ENCODE measurements around the gene KDELR1. TPM values are rescaled to one million over a fixed set of nuclear protein-coding genes. Genes with fewer than 3 reads are reported as not detected.

Gene KDELR1
- total RNA-seq, 1 donor from 2014 or later, result 51.9 TPM

DNA sequence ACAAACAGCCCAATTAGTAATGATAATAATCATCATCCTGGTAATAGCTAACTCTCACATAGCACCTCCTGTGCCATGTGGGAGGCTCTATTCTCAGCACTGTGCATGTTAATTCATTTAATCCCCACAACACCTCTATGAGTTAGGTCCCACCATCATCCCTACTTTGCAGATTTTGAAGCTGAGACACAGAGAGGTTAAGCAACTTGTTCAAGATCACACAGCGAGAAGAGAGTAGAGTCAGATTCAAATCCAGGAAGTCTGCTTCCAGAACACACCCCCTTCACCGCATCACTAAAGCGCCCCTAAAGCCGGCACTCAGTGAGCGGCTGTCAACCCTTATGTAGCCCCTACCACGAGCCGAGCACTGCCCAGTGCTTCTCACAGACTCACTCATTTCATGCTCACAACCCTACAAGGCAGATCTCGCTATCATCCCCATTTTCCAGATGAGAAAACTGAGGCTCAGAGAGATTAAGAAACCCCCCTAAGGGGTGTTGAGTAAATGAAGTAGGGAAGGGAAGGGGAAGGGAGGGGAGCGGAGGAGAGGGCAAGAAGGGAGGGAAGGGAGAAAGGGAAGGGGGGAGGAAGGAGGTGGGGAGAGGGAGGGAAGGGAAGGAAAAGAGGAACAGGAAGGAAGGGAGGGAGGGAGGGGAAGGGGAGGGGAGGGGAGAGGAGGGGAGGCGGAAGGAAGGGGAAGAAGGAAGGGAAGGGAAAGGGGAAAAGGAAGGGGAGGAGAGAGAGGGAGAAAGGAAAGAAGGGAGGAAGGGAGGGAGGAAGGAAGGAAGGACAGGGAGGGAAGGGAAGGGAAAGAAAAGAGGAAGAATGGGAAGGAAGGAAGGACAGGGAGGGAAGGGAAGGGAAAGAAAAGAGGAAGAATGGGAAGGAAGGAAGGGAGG is 49.6 kb downstream of the KDELR1 start:
- H3K4me3 Mint-ChIP-seq, result no peak overlapping the region
- ATAC-seq (ENCODE audit: low read depth) (no peak), DNase-seq (no peak)
- H3K36me3 Mint-ChIP-seq (ENCODE audit: low read depth), result peaks cover 6% of the 10 kb centered on the region
- intact Hi-C loops (cut with micrococcal nuclease), result no loop called here
- ChIA-PET CTCF (interaction anchor here (1.0 kb wide), 1 partner anchor 242 kb away, joined by 4 read pairs; no protein-coding TSS in a partner anchor), POLR2A (no interaction called here)
- H3K4me1 Mint-ChIP-seq, result no peaks in the 10 kb centered on the region
- no peaks in the 10 kb centered on the region for H3K9me3 Mint-ChIP-seq
- H3K27me3 Mint-ChIP-seq, result no peaks in the 10 kb centered on the region
- no peak for TF ChIP-seq CTCF (IDR thresholded peaks at IDR 0.05)
- no peak overlapping the region for H3K27ac Mint-ChIP-seq

DNA sequence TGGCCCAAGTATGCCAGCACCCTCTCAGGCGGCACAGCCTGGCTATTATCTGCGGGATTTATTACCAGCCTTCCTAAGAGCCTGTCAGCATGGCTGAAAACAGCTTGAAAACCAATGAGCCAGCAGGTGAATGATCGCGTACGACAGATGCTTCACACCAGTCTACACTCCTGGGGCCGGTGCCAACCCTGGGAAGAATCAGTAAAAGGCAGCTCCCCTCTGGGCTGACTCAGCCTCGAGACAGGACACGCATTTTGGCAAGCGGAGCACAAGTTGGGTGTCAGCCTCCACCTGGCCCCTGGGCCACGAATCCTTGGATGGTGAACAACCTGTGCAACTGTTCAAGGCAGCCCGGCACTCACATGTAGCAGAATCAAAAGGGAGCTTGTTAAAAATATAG is 50.4 kb downstream of the KDELR1 start:
- DNase-seq (no peak), ATAC-seq (ENCODE audit: low read depth) (no peak)
- ChIA-PET CTCF (interaction anchor here (1.0 kb wide), 1 partner anchor 243 kb away, joined by 4 read pairs; no protein-coding TSS in a partner anchor), POLR2A (interaction anchor here (1.0 kb wide), 1 partner anchor 24 kb away, joined by 3 read pairs; the partner anchor contains the start of gene SYNGR4)
- Mint-ChIP-seq H3K27me3 (no peaks in the 10 kb centered on the region), H3K4me3 (no peak overlapping the region), H3K9me3 (no peaks in the 10 kb centered on the region), H3K4me1 (no peaks in the 10 kb centered on the region), H3K27ac (no peak overlapping the region), H3K36me3 (ENCODE audit: low read depth) (peaks cover 6% of the 10 kb centered on the region)
- intact Hi-C loops (cut with micrococcal nuclease), result no loop called here
- no peak for TF ChIP-seq CTCF (IDR thresholded peaks at IDR 0.05)

DNA sequence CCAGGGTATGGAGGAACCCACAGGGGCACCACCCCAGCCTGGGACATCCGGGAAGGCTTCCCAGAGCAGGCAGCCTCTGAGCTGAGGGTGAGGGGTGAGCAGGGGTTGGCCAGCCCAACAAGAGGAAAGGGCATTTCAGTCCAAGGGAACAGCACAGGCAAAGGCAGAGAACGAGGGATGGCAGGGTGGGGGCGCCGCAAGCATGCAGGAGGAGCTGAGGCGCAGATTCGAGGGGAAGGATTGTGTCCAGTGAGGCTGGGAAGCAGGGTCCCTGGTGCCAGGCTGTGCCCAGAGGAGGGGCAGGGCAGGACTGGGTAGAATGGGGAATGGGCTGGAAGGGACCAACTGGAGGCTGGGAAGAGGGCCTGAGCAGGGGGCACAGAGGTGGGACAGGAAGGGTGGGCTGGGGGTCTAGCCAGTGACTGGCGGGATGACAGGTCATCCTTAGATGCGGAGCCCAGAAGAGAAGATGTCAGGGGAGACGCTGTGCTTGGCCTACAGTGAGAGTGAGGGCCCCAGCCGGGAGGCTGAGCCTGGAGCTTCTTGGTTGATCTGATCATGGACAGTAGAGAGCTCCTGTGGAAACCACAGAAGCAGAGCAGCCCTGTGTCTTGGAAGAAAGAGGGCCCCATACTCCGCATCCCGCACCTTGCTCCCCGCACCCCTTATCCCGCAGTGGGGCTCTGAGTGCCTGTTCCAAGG is 52.4 kb downstream of the KDELR1 start:
- no peaks in the 10 kb centered on the region for H3K27me3 Mint-ChIP-seq
- H3K9me3 Mint-ChIP-seq, result no peaks in the 10 kb centered on the region
- intact Hi-C loops (cut with micrococcal nuclease), result no loop called here
- no peak overlapping the region for H3K27ac Mint-ChIP-seq
- DNase-seq (no peak), ATAC-seq (ENCODE audit: low read depth) (no peak)
- no peak overlapping the region for H3K4me3 Mint-ChIP-seq
- no peak for TF ChIP-seq CTCF (IDR thresholded peaks at IDR 0.05)
- H3K36me3 Mint-ChIP-seq (ENCODE audit: low read depth), result peaks cover 6% of the 10 kb centered on the region
- ChIA-PET POLR2A (no interaction called here), CTCF (no interaction called here)
- peaks cover 8% of the 10 kb centered on the region for H3K4me1 Mint-ChIP-seq

DNA sequence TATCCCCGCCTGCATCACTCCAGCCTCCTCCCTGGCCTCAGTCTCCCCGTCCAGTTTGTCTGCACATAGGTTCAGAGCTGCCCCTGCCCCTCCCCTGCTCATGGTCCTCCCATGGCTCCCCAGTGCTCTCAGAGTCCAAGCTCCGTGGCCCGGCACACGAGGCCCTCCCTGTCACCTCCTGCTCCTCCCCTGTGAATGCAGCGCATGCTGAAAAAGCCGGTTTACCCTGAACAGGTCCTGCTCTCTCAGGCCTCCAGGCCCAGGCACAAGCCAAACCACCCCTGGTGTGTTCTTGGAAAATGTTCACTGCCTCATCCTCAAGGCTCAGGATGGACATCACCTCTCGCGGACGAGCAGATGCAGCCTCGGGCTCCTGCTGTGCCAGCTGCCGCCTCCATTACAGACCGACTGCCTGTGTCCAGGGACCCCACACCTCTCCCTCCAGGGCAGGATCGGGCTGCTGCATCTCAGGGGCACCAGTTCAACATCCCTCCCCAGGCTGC is 53.0 kb downstream of the KDELR1 start:
- Mint-ChIP-seq H3K4me3 (no peak overlapping the region), H3K27me3 (no peaks in the 10 kb centered on the region), H3K27ac (no peak overlapping the region), H3K36me3 (ENCODE audit: low read depth) (peaks cover 9% of the 10 kb centered on the region), H3K4me1 (peaks cover 11% of the 10 kb centered on the region), H3K9me3 (no peaks in the 10 kb centered on the region)
- intact Hi-C loops (cut with micrococcal nuclease), result no loop called here
- ChIA-PET POLR2A (no interaction called here), CTCF (no interaction called here)
- ATAC-seq (ENCODE audit: low read depth), result no peak
- DNase-seq, result no peak
- no peak for TF ChIP-seq CTCF (IDR thresholded peaks at IDR 0.05)
